Parathyroid adenoma (tissue), 2 donors: Measurements from ENCODE around the gene TNFAIP3.

Source experiments
- H2AFZ ChIP-seq: fragments of 300-600 bp; sonication (generic); one replicate; pipeline ENCODE4 v1.7.0; 2017; ENCODE audit warnings: antibody characterized with exemption, mild to moderate bottlenecking
- H3K27ac ChIP-seq: fragments of 300-600 bp; sonication (generic); one replicate; pipeline ENCODE4 v1.7.0; 2017
- H3K27me3 ChIP-seq: fragments of 300-600 bp; sonication (generic); one replicate; pipeline ENCODE4 v1.7.0; 2017; ENCODE audit warnings: low read length; ENCODE audit not compliant: control insufficient read depth, insufficient read depth
- H3K36me3 ChIP-seq: fragments of 300-600 bp; sonication (generic); one replicate; pipeline ENCODE4 v1.7.0; 2017; ENCODE audit warnings: low read length; ENCODE audit not compliant: control insufficient read depth, insufficient read depth
- H3K4me1 ChIP-seq: fragments of 300-600 bp; sonication (generic); one replicate; pipeline ENCODE4 v1.7.0; 2017; ENCODE audit warnings: control low read depth
- H3K4me2 ChIP-seq: fragments of 300-600 bp; sonication (generic); one replicate; pipeline ENCODE4 v1.7.0; 2017; ENCODE audit warnings: low read length
- H3K4me3 ChIP-seq: fragments of 300-600 bp; sonication (generic); one replicate; pipeline ENCODE4 v1.7.0; 2017; ENCODE audit warnings: low read depth, low read length
- H3K79me2 ChIP-seq: fragments of 300-600 bp; sonication (generic); one replicate; pipeline ENCODE4 v1.7.0; 2017; ENCODE audit warnings: control low read depth
- H3K9ac ChIP-seq: fragments of 300-600 bp; sonication (generic); one replicate; pipeline ENCODE4 v1.7.0; 2017; ENCODE audit warnings: mild to moderate bottlenecking
- H3K9me3 ChIP-seq: fragments of 300-600 bp; sonication (generic); one replicate; pipeline ENCODE4 v1.7.0; 2017; ENCODE audit warnings: low read length; ENCODE audit not compliant: control insufficient read depth
- TF ChIP-seq, protein P1 (sequence below): fragments of 300-600 bp; sonication (generic); IDR thresholded peaks from one replicate; pipeline ENCODE4 v1.7.0; 2017; ENCODE audit warnings: antibody characterized with exemption, mild to moderate bottlenecking
- donor health status: primary hyperparathyroidism.

TNFAIP3 gene

DNA sequence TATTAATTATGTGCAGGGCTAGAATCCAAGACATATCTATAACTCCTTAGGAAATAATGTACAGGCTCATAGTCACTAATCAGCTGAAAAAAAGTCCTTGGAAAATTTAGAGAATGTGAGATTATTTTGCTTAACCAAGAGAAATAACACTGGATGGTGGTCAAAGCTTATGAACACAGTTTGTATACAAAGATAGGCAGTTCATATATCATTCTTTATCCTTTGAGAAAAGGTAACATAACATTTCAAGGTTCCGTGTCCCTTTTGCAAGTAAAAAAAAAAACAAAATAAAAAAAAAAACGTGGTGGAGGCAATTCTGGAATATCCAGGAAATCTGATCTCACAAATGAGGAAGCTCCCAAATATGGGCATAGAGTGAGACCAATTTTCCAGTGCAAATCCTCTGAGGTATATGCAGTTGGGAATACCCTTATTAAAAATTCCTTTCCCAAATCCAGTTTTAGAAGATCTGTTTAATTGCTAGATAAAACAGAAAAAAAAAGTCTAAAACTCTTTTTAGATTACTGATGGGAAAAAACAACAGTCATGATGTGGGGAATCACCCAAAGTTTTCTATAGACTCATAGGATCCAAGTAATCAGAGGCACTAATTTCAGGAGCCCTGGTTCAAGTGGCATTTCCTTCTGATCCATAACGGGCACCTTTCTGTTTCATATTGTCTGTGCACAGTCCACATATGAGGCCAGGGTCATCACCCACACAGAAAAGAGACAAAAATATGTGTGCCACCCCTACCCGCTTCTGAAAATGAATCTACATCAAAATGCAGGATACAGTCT is 17.7 kb upstream of the TNFAIP3 start:
- H3K27me3 ChIP-seq: no peaks in the 10 kb centered on the region
- H3K4me2 ChIP-seq: no peak overlapping the region
- TF ChIP-seq, protein P1, sequence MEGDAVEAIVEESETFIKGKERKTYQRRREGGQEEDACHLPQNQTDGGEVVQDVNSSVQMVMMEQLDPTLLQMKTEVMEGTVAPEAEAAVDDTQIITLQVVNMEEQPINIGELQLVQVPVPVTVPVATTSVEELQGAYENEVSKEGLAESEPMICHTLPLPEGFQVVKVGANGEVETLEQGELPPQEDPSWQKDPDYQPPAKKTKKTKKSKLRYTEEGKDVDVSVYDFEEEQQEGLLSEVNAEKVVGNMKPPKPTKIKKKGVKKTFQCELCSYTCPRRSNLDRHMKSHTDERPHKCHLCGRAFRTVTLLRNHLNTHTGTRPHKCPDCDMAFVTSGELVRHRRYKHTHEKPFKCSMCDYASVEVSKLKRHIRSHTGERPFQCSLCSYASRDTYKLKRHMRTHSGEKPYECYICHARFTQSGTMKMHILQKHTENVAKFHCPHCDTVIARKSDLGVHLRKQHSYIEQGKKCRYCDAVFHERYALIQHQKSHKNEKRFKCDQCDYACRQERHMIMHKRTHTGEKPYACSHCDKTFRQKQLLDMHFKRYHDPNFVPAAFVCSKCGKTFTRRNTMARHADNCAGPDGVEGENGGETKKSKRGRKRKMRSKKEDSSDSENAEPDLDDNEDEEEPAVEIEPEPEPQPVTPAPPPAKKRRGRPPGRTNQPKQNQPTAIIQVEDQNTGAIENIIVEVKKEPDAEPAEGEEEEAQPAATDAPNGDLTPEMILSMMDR: no peak
- no peak overlapping the region for H3K9ac ChIP-seq
- no peaks in the 10 kb centered on the region for H3K36me3 ChIP-seq
- H3K9me3 ChIP-seq: no peaks in the 10 kb centered on the region
- H3K79me2 ChIP-seq: no peaks in the 10 kb centered on the region
- H2AFZ ChIP-seq: no peak overlapping the region
- H3K4me1 ChIP-seq: no peaks in the 10 kb centered on the region
- no peak overlapping the region for H3K27ac ChIP-seq
- H3K4me3 ChIP-seq: no peak overlapping the region

DNA sequence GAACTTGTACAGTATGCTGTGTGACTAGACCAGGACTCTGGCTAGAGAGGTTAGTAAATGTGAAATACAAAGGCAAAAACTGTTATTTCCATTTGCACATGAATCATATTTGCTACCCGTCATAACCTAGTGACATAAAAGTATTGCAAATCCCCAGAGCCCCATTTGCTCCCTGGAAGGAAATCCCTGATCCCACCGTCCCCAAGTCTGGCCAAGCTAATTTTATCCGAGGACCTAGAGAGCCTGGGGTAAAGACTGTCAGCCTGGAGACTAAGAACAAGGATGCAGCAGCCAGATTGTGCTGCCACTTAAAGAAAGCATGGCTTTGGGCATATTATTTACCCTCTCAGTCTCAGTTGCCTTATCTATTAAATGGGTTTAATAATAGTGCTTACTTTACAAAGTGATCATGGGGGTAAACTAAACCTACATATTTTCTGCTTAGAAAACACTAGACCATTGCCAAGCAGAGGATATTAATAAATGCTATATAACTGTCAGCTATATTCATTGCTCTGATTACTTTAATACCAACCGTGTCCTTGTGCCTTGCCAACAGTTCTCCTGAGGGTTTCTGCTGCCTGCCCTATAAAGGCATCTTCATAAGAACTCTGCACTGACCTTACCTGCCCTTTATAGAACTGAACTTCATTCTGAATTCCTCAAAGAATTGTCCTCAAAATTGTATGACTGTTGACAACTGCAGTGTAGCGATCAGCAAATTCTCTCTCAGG is 16.9 kb upstream of the TNFAIP3 start:
- no peaks in the 10 kb centered on the region for H3K36me3 ChIP-seq
- H3K4me1 ChIP-seq: no peaks in the 10 kb centered on the region
- H3K4me2 ChIP-seq: no peak overlapping the region
- no peaks in the 10 kb centered on the region for H3K79me2 ChIP-seq
- H3K27ac ChIP-seq: no peak overlapping the region
- H3K27me3 ChIP-seq: no peaks in the 10 kb centered on the region
- TF ChIP-seq, protein P1: no peak
- no peak overlapping the region for H3K4me3 ChIP-seq
- H3K9ac ChIP-seq: no peak overlapping the region
- H2AFZ ChIP-seq: no peak overlapping the region
- no peaks in the 10 kb centered on the region for H3K9me3 ChIP-seq

DNA sequence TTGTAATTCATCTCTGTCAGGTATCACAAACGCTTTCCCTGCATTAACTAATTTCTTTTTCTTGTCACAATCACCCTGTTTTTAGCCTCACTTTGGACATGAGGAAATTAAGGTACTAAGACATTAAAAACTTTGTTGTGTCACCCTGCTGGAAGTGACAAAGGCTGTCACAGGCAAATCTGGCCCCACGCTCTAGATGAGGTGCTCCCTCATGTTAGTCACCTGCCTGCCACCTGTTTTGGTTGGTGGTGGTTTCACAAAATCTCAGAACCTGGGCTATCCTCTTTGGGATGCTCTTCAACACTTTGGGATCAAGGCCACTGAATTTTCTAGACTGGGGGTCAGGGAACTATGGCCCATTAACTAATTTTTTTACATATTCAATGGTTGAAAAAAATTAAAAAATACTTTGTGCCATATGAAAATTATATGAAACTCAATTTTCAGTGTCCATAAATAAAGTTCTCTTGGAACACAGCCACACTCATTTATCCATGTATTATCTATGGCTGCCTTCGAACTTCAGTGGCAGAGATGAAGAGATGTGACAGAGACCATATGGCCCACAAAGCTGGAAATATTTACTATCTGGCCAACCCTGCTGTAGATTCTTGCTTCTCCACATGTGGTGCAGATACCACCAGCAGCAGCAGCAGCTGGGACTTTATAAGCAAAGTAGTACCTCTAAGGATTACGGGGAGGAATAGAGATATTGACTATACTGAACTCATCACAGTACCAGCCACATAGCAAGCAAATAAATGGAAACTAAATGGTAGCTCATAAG is 16.1 kb upstream of the TNFAIP3 start:
- Histone ChIP-seq H2AFZ (no peak overlapping the region), H3K9ac (no peak overlapping the region), H3K4me1 (no peaks in the 10 kb centered on the region), H3K9me3 (no peaks in the 10 kb centered on the region), H3K79me2 (no peaks in the 10 kb centered on the region), H3K4me3 (no peak overlapping the region), H3K27me3 (no peaks in the 10 kb centered on the region), H3K4me2 (no peak overlapping the region), H3K36me3 (no peaks in the 10 kb centered on the region), H3K27ac (no peak overlapping the region)
- TF ChIP-seq, protein P1: no peak

DNA sequence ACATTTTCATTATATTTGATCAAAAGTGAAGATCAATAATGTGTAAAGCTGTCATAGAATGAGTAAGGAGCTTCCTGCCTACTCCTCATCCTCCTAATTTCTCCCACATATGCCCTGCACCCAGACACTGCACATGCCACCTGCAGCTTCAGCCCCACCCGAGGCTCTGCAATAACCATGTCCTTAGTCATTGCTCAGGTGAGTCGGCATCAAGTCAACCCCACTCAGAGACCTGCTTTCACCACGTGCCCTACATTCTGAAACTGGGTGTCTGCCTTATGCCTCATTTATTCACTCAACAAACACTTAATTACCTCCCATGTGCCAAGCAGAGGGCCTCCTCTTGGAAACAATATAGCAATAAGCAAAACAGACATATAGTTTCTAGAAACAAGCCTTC is 15.4 kb upstream of the TNFAIP3 start:
- no peaks in the 10 kb centered on the region for H3K9me3 ChIP-seq
- H3K27ac ChIP-seq: no peak overlapping the region
- no peak overlapping the region for H3K4me2 ChIP-seq
- TF ChIP-seq, protein P1: no peak
- H3K79me2 ChIP-seq: no peaks in the 10 kb centered on the region
- H2AFZ ChIP-seq: no peak overlapping the region
- H3K36me3 ChIP-seq: no peaks in the 10 kb centered on the region
- no peaks in the 10 kb centered on the region for H3K27me3 ChIP-seq
- H3K4me1 ChIP-seq: no peaks in the 10 kb centered on the region
- H3K9ac ChIP-seq: no peak overlapping the region
- H3K4me3 ChIP-seq: no peak overlapping the region
